ENCODE measurements around the gene PNPO. TPM values are rescaled to one million over a fixed set of nuclear protein-coding genes. Genes with fewer than 3 reads are reported as not detected.

PNPO gene
- total RNA-seq, 1 experiment from 2014 or later: 57.5 TPM

- Histone ChIP-seq H3F3A (ENCODE audit: low read length, unreplicated experiment) (no peaks in the 10 kb centered on the region), H3K9me3 (ENCODE audit: low read length) (no peaks in the 10 kb centered on the region), H3K9ac (ENCODE audit: low read length) (peak overlapping the region; percentile 83), H3K4me2 (ENCODE audit: low read length) (peak overlapping the region; percentile 96), H3K9me2 (replicated peaks; ENCODE audit: low read length) (no peaks in the 10 kb centered on the region), H3K36me3 (ENCODE audit: low read depth, low read length) (no peaks in the 10 kb centered on the region), H2AFZ (ENCODE audit: low read length) (peak overlapping the region; percentile 63), H3K79me2 (ENCODE audit: low read length) (peaks cover 41% of the 10 kb centered on the region), H3K27ac (ENCODE audit: low read length) (peak overlapping the region; percentile 43), H3K4me3 (ENCODE audit: low read length) (peak overlapping the region; percentile 78), H3K27me3 (ENCODE audit: low read length) (no peaks in the 10 kb centered on the region), H4K20me1 (ENCODE audit: low read length) (no peaks in the 10 kb centered on the region), H3K4me1 (ENCODE audit: insufficient read depth, low read length) (peaks cover 30% of the 10 kb centered on the region)
- TSS peak; percentile 90 for BruUV-seq (replicated peaks)
- ATAC-seq: peak; percentile 4
- intact Hi-C loops (cut with micrococcal nuclease): loop anchor here (1.0 kb wide), 1 partner anchor 53 kb away; no protein-coding TSS in a partner anchor
- peak; percentile 56 for DNase-seq
- TF ChIP-seq, protein P1, sequence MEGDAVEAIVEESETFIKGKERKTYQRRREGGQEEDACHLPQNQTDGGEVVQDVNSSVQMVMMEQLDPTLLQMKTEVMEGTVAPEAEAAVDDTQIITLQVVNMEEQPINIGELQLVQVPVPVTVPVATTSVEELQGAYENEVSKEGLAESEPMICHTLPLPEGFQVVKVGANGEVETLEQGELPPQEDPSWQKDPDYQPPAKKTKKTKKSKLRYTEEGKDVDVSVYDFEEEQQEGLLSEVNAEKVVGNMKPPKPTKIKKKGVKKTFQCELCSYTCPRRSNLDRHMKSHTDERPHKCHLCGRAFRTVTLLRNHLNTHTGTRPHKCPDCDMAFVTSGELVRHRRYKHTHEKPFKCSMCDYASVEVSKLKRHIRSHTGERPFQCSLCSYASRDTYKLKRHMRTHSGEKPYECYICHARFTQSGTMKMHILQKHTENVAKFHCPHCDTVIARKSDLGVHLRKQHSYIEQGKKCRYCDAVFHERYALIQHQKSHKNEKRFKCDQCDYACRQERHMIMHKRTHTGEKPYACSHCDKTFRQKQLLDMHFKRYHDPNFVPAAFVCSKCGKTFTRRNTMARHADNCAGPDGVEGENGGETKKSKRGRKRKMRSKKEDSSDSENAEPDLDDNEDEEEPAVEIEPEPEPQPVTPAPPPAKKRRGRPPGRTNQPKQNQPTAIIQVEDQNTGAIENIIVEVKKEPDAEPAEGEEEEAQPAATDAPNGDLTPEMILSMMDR (conservative IDR thresholded peaks at IDR 0.05; ENCODE audit: low read depth, low read length): no peak
- TF ChIP-seq EZH2 (IDR thresholded peaks at IDR 0.05; ENCODE audit: low read length, unreplicated experiment): no peak
- no peak for TF ChIP-seq EZH2phosphoT487 (IDR thresholded peaks at IDR 0.05; ENCODE audit: borderline replicate concordance, low read length)
- CTCF ChIA-PET: interaction anchor here (0.5 to 1.7 kb wide), 9 partner anchors 33 to 1702 kb away, joined by 3 to 10 read pairs (median 6); partner anchors contain the start of genes CDK5RAP3, KANSL1 and SCRN2
- POLR2A ChIA-PET (ENCODE audit: unreplicated experiment): interaction anchor here (0.6 to 1.3 kb wide), 5 partner anchors 46 to 116 kb away, joined by 3 to 11 read pairs (median 4); partner anchors contain the start of genes CDK5RAP3 and PNPO
Measured at GRCh38 chr17:47895347-47895855, 46.0 kb upstream of the PNPO start.

- Histone ChIP-seq H3K36me3 (ENCODE audit: low read depth, low read length) (no peaks in the 10 kb centered on the region), H3K27me3 (ENCODE audit: low read length) (no peaks in the 10 kb centered on the region), H3F3A (ENCODE audit: low read length, unreplicated experiment) (no peaks in the 10 kb centered on the region), H3K9me2 (replicated peaks; ENCODE audit: low read length) (no peaks in the 10 kb centered on the region), H2AFZ (ENCODE audit: low read length) (peak within 1 kb of the TSS; percentile 77), H3K4me1 (ENCODE audit: insufficient read depth, low read length) (peaks cover 30% of the 10 kb centered on the region), H3K27ac (ENCODE audit: low read length) (peak within 1 kb of the TSS; percentile 77), H3K9ac (ENCODE audit: low read length) (peak within 1 kb of the TSS; percentile 95), H3K79me2 (ENCODE audit: low read length) (peaks cover 41% of the 10 kb centered on the region), H3K4me3 (ENCODE audit: low read length) (peak within 1 kb of the TSS; percentile 78), H4K20me1 (ENCODE audit: low read length) (no peaks in the 10 kb centered on the region), H3K9me3 (ENCODE audit: low read length) (no peaks in the 10 kb centered on the region), H3K4me2 (ENCODE audit: low read length) (peak within 1 kb of the TSS; percentile 96)
- ATAC-seq: peak; percentile 90
- ChIA-PET CTCF (interaction anchor here (0.5 to 1.7 kb wide), 8 partner anchors 32 to 122 kb away, joined by 3 to 10 read pairs (median 6); partner anchors contain the start of genes CDK5RAP3 and SCRN2), POLR2A (ENCODE audit: unreplicated experiment) (interaction anchor here (0.6 to 1.3 kb wide), 6 partner anchors 33 to 115 kb away, joined by 3 to 11 read pairs (median 4); partner anchors contain the start of genes CDK5RAP3 and PNPO)
- no TSS peak for BruUV-seq (replicated peaks)
- intact Hi-C loops (cut with micrococcal nuclease): loop anchor here (1.0 to 2.0 kb wide), 4 partner anchors 45 to 122 kb away; partner anchors contain the start of gene PNPO
- TF ChIP-seq EZH2 (IDR thresholded peaks at IDR 0.05; ENCODE audit: low read length, unreplicated experiment): no peak
- no peak for TF ChIP-seq EZH2phosphoT487 (IDR thresholded peaks at IDR 0.05; ENCODE audit: borderline replicate concordance, low read length)
- TF ChIP-seq, protein P1 (conservative IDR thresholded peaks at IDR 0.05; ENCODE audit: low read depth, low read length): no peak
- peak; percentile 100 for DNase-seq
Measured at GRCh38 chr17:47895856-47896671, 45.3 kb upstream of the PNPO start, which contains the start of gene SP2. TSS of gene SP2 (plus strand) at chr17:47896236. CDS start at chr17:47896287, 51 bp downstream.

Data from PC-3 (cell line).